Mucosa of descending colon (tissue), 3 donors: ENCODE data around the gene NDUFAF7. TPM values are rescaled to one million over a fixed set of nuclear protein-coding genes. Genes with fewer than 3 reads are reported as not detected.

Experiments
- ATAC-seq: fragments of 200-7000 bp; cut with Tn5 transposase; one replicate; pipeline ENCODE4 v1.9.1; 2020; ENCODE audit warnings: mild to moderate bottlenecking, moderate library complexity
- DNase-seq, 3 donors: peaks; one replicate each; pipeline ENCODE4 v3.0.0-alpha.2; 2020
- H3K36me3 ChIP-seq: fragments of 200-600 bp; one replicate; pipeline ENCODE4 v1.8.0; 2021; ENCODE audit warnings: low read depth, mild to moderate bottlenecking
- H3K4me1 ChIP-seq: fragments of 200-600 bp; one replicate; pipeline ENCODE4 v1.8.0; 2021; ENCODE audit warnings: low read depth, mild to moderate bottlenecking
- H3K4me3 ChIP-seq: fragments of 200-600 bp; one replicate; pipeline ENCODE4 v1.8.0; 2021; ENCODE audit warnings: mild to moderate bottlenecking
- H3K9me3 ChIP-seq: fragments of 200-600 bp; one replicate; pipeline ENCODE4 v1.8.0; 2021; ENCODE audit warnings: mild to moderate bottlenecking
- intact Hi-C, 2 donors: fragments of 100-400 bp; cut with DNase I in 1 of 2; cut with micrococcal nuclease in 1 of 2; formaldehyde crosslinking; loops; one replicate each; pipeline versions ENCODE4 v1.11.0 to v1.11.1; 2022; cut with DNase I, micrococcal nuclease
- total RNA-seq, 3 donors: library from RNA; stranded (reverse); fragmentation: NEBNext Ultra II Directional in 2 of 3; extraction: Animal tissue kit (Norgen Biotek cat#: 25700) in 2 of 3; gene quantifications; one replicate each; pipeline versions ENCODE4 v1.2.1 to v1.2.4, GENCODE V29; 2021 to 2023
- TF ChIP-seq, protein P1 (sequence below): fragments of 200-600 bp; IDR thresholded peaks from one replicate; pipeline ENCODE4 v1.8.0; 2022; ENCODE audit warnings: antibody characterized with exemption, mild to moderate bottlenecking
- donor health status: DM: no; HTN: no; CAD: no; lungs with moderate emphysema.
- donor health status: DM: no; HTN: no; CAD: no.
- donor health status: DM: no; HTN: yes; CAD: no.

Gene NDUFAF7
- total RNA-seq, 3 donors from 2014 or later = 13.2 to 21.6 (median 14.0) TPM

GRCh38 chr2:37263839-37264238 lies 32.4 kb downstream of the NDUFAF7 start:
- Histone ChIP-seq H3K4me1 (no peaks in the 10 kb centered on the region), H3K9me3 (no peaks in the 10 kb centered on the region), H3K36me3 (no peaks in the 10 kb centered on the region), H3K4me3 (no peak overlapping the region)
- DNase-seq = no peak
- ATAC-seq = no peak
- TF ChIP-seq, protein P1, sequence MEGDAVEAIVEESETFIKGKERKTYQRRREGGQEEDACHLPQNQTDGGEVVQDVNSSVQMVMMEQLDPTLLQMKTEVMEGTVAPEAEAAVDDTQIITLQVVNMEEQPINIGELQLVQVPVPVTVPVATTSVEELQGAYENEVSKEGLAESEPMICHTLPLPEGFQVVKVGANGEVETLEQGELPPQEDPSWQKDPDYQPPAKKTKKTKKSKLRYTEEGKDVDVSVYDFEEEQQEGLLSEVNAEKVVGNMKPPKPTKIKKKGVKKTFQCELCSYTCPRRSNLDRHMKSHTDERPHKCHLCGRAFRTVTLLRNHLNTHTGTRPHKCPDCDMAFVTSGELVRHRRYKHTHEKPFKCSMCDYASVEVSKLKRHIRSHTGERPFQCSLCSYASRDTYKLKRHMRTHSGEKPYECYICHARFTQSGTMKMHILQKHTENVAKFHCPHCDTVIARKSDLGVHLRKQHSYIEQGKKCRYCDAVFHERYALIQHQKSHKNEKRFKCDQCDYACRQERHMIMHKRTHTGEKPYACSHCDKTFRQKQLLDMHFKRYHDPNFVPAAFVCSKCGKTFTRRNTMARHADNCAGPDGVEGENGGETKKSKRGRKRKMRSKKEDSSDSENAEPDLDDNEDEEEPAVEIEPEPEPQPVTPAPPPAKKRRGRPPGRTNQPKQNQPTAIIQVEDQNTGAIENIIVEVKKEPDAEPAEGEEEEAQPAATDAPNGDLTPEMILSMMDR = no peak
- intact Hi-C loops = no loop called here

DNA sequence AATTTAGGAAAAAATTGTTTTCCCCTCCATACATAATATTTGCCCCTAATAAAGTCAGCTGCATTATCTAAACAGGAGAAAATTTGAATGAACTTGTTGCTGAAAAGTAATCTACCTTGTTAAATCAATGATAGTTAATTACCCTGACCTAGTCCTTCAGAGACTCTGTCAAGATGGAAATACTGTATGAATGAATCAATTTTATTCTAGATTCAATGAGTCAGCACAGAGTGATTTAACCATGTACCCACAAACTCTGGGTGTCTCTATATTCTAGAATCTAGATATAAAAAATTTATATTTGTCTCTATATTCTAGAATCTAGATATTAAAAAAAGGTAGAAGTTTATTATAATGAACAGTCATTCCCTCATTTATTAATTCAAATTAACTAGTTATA lies 36.2 kb downstream of the NDUFAF7 start:
- TF ChIP-seq, protein P1 = no peak
- H3K4me1 ChIP-seq = no peaks in the 10 kb centered on the region
- DNase-seq (no peak), ATAC-seq (no peak)
- intact Hi-C loops = no loop called here
- no peak overlapping the region for H3K4me3 ChIP-seq
- H3K36me3 ChIP-seq = no peaks in the 10 kb centered on the region
- no peaks in the 10 kb centered on the region for H3K9me3 ChIP-seq

DNA sequence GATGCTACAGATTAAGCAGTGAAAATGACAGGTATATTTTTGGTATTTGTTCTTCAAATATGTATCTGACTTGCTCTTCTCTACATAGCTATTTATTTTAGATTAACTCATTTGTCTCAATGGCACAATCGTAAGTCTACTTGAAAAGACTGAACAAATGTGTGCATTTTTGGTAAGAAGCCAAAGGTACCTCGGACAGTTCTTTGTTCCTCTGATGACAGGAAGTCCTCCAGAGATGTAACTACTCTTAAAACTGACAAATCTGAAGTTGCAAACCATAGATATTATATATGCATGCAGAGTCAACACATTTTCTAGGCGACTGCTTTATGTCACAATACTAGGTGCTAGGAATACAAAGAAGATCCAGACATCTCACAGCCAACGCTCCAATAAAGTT lies 36.7 kb downstream of the NDUFAF7 start:
- no peak for DNase-seq
- Histone ChIP-seq H3K4me3 (no peak overlapping the region), H3K9me3 (no peaks in the 10 kb centered on the region), H3K36me3 (no peaks in the 10 kb centered on the region), H3K4me1 (no peaks in the 10 kb centered on the region)
- TF ChIP-seq, protein P1 = no peak
- no peak for ATAC-seq
- intact Hi-C loops = no loop called here

DNA sequence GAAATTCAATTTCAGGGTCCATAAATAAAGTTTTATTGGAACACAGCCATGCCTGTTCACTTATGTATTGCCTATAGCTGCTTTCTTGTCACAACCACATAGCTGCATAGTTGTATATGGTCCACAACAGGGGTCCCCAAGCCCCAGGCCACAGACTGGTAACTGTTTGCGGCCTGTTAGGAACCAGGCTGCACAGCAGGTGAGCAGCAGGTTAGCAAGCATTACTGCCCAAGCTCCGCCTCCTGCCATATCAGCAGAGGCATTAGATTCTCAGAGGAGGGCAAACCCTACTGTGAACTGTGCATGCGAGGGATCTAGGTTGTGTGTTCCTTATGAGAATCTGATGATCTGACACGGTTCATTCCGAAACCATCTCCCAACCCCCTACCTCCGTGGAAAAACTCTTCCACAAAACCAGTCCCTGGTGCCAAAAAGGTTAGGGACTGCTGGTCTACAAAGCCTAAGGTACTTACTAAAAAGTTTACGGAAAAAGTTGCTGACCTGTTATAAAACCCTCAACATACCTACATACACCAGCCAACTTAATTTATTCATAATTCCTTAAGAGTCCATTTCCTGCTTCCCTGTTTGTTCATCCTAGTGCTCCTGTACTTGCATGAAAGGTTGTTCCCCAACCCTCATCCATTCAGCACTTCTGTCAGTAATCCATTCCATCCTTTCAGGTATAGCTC lies 40.1 kb downstream of the NDUFAF7 start:
- no peak for ATAC-seq
- H3K4me1 ChIP-seq = no peaks in the 10 kb centered on the region
- TF ChIP-seq, protein P1 = no peak
- no peaks in the 10 kb centered on the region for H3K9me3 ChIP-seq
- no peak overlapping the region for H3K4me3 ChIP-seq
- DNase-seq = no peak
- H3K36me3 ChIP-seq = no peaks in the 10 kb centered on the region
- intact Hi-C loops = no loop called here

GRCh38 chr2:37274359-37274965 lies 43.0 kb downstream of the NDUFAF7 start:
- Histone ChIP-seq H3K4me1 (no peaks in the 10 kb centered on the region), H3K36me3 (no peaks in the 10 kb centered on the region), H3K9me3 (no peaks in the 10 kb centered on the region), H3K4me3 (no peak overlapping the region)
- DNase-seq = no peak
- intact Hi-C loops = no loop called here
- TF ChIP-seq, protein P1 = no peak
- ATAC-seq = no peak
